Measurements from ENCODE around the gene SCRN2.

SCRN2 gene

GRCh38 chr17:47804461-47804860 is 36.6 kb downstream of the SCRN2 start:
- H3K27ac ChIP-seq: no peak overlapping the region
- TF ChIP-seq, protein P1, sequence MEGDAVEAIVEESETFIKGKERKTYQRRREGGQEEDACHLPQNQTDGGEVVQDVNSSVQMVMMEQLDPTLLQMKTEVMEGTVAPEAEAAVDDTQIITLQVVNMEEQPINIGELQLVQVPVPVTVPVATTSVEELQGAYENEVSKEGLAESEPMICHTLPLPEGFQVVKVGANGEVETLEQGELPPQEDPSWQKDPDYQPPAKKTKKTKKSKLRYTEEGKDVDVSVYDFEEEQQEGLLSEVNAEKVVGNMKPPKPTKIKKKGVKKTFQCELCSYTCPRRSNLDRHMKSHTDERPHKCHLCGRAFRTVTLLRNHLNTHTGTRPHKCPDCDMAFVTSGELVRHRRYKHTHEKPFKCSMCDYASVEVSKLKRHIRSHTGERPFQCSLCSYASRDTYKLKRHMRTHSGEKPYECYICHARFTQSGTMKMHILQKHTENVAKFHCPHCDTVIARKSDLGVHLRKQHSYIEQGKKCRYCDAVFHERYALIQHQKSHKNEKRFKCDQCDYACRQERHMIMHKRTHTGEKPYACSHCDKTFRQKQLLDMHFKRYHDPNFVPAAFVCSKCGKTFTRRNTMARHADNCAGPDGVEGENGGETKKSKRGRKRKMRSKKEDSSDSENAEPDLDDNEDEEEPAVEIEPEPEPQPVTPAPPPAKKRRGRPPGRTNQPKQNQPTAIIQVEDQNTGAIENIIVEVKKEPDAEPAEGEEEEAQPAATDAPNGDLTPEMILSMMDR (conservative IDR thresholded peaks at IDR 0.05): no peak
- no peak for TF ChIP-seq ZFX (IDR thresholded peaks at IDR 0.05)

GRCh38 chr17:47803751-47804150 is 37.3 kb downstream of the SCRN2 start:
- H3K27ac ChIP-seq: no peak overlapping the region
- no peak for TF ChIP-seq ZFX (IDR thresholded peaks at IDR 0.05)
- TF ChIP-seq, protein P1 (conservative IDR thresholded peaks at IDR 0.05): no peak

DNA sequence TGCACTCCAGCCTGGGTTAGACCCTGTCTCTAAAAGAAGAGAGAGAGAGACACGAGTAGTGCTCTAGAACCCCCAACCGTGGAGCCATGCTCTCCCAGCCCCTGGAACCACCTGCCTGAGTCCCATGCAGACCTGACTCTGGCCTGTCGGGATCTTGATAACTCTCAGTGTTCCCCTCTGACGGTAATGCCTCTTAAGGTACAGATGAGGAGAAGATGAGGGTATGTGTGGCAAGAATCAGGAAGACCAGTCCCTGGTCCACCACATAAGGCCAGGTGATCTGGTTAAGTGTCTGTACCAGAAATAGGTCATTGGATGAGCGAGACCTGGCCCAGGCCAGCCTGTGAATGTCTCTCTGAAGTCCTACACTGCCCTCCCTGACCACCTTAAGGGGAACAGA is 37.9 kb downstream of the SCRN2 start:
- no peak overlapping the region for H3K27ac ChIP-seq
- no peak for TF ChIP-seq ZFX (IDR thresholded peaks at IDR 0.05)
- TF ChIP-seq, protein P1 (conservative IDR thresholded peaks at IDR 0.05): no peak

DNA sequence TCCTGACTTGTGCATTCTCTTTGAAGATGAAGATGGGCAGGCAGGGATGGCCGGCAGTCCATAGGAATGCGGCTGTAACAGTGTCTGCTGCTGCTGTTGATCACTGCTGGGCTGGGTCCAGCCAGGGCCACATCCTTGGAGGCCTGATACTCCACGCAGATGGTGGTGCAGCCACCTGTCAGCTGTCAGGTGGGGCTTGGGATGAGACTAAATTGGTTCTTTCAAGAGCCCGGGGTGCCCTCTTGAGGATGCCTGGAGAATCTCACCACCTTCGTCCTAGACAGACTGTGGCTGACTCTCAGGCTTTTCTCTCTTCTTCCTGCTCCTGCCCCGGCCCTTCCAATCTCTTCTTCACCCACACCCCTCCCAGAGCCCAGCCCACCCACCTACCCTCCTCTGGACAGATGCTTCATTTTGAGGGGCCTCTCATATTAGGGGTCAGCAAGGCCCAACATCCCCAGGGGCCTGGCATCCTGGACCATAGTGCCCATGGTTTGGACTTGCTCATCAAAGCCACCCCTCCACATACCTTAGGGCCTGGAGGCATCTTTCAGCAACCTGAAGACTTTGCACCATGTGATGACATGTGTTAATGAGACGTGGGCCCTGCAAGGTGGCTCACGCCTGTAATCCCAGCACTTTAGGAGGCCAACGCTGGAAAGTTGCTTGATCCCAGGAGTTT is 38.6 kb downstream of the SCRN2 start:
- TF ChIP-seq ZFX (IDR thresholded peaks at IDR 0.05): no peak
- TF ChIP-seq, protein P1 (conservative IDR thresholded peaks at IDR 0.05): peak; percentile 84
- no peak overlapping the region for H3K27ac ChIP-seq

GRCh38 chr17:47801906-47802305 is 39.2 kb downstream of the SCRN2 start:
- no peak overlapping the region for H3K27ac ChIP-seq
- TF ChIP-seq, protein P1 (conservative IDR thresholded peaks at IDR 0.05): no peak
- TF ChIP-seq ZFX (IDR thresholded peaks at IDR 0.05): no peak

GRCh38 chr17:47801176-47801765 is 39.8 kb downstream of the SCRN2 start:
- no peak overlapping the region for H3K27ac ChIP-seq
- no peak for TF ChIP-seq ZFX (IDR thresholded peaks at IDR 0.05)
- TF ChIP-seq, protein P1 (conservative IDR thresholded peaks at IDR 0.05): no peak

DNA sequence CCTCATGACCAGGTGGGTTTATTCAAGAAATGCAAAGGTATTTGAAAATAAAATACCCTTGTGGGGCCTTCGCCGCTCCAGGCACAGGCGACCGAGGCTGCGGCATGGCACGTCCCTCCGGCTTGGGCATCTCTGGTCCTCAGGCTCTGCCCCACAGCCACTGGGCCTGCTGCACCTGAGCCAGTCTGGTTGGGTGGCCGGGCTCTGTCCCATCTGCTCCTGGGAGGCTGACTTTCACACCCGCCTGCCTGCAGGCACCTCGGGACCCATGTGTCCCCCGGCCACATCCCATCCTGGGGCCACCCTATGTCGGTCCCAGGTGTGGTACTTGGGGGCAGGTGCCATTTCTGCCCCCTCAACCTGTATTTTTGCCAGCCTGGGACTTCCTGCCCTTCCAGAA is 40.4 kb downstream of the SCRN2 start:
- no peak overlapping the region for H3K27ac ChIP-seq
- TF ChIP-seq ZFX (IDR thresholded peaks at IDR 0.05): no peak
- TF ChIP-seq, protein P1 (conservative IDR thresholded peaks at IDR 0.05): no peak
